Stimulated activated CD4-positive, alpha-beta T cell treated with anti-CD3 and anti-CD28 coated beads, Interleukin-1b, Interleukin-23, amount 100 ng/mL, for 4 hours (primary cell): ENCODE results near the gene HADHA.

Experiments used
- DNase-seq, 2 donors: peaks; one replicate each; pipeline ENCODE4 v3.0.0-alpha.2; 2020; ENCODE audit warnings: low read depth in 2 of 2

The HADHA gene

GRCh38 chr2:26193578-26194231, 50.7 kb downstream of the HADHA start:
- no peak for DNase-seq

- DNase-seq = no peak
Measured at GRCh38 chr2:26191316-26192159, 52.9 kb downstream of the HADHA start.

- DNase-seq = no peak
Measured at GRCh38 chr2:26190369-26190768, 54.1 kb downstream of the HADHA start.

GRCh38 chr2:26189751-26190150, 54.7 kb downstream of the HADHA start:
- no peak for DNase-seq

GRCh38 chr2:26189123-26189522, 55.3 kb downstream of the HADHA start:
- no peak for DNase-seq

GRCh38 chr2:26187537-26188104, 56.8 kb downstream of the HADHA start:
- DNase-seq = no peak

- no peak for DNase-seq
Measured at GRCh38 chr2:26187114-26187513, 57.3 kb downstream of the HADHA start.

GRCh38 chr2:26185954-26186770, 58.3 kb downstream of the HADHA start:
- no peak for DNase-seq

GRCh38 chr2:26185304-26185928, 59.0 kb downstream of the HADHA start:
- DNase-seq = no peak

GRCh38 chr2:26184555-26185303, 59.7 kb downstream of the HADHA start:
- peak; percentile 76 to 80 for DNase-seq

GRCh38 chr2:26184121-26184520, 60.3 kb downstream of the HADHA start:
- no peak for DNase-seq

GRCh38 chr2:26182887-26183630, 61.4 kb downstream of the HADHA start:
- no peak for DNase-seq

- DNase-seq = no peak
Measured at GRCh38 chr2:26182441-26182840, 62.0 kb downstream of the HADHA start.

- DNase-seq = no peak
Measured at GRCh38 chr2:26179446-26179913, 65.0 kb downstream of the HADHA start.

GRCh38 chr2:26178746-26179436, 65.5 kb downstream of the HADHA start:
- no peak for DNase-seq

GRCh38 chr2:26178246-26178645, 66.2 kb downstream of the HADHA start:
- no peak for DNase-seq

GRCh38 chr2:26177122-26177521, 67.3 kb downstream of the HADHA start:
- DNase-seq = no peak

- DNase-seq = no peak
Measured at GRCh38 chr2:26176279-26176615, 68.2 kb downstream of the HADHA start.

- DNase-seq = no peak
Measured at GRCh38 chr2:26175466-26176278, 68.8 kb downstream of the HADHA start.
